Measurements from ENCODE around the gene STK32A.

DNA sequence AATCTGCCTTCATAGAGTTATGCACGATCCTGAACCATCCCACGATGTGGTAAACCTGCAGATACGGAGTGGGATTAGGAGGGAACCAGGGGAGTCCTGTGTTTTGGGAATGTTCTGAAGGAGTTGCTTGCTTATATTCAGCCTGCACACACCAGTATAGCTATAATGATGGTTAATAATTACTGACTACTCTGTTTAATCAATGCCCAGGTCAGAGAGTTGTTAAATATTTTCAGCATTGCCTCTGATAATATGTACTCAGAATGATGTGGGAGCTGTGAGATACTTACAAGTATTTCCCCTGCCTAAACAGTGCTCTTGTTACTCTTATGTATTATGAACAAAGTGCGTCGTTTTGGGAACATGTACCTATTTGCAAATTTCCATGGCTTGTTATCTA is 34.8 kb upstream of the STK32A start:
- TF ChIP-seq YY1 (IDR thresholded peaks at IDR 0.05; ENCODE audit: insufficient read depth, insufficient read length) (no peak), ZNF274 (IDR thresholded peaks at IDR 0.05; ENCODE audit: low read depth, low read length) (no peak)
